Parathyroid adenoma (tissue), 2 donors: ENCODE results near the gene CCDC178.

Experiments
- H2AFZ ChIP-seq: fragments of 300-600 bp; sonication (generic); one replicate; pipeline ENCODE4 v1.7.0; 2017; ENCODE audit warnings: antibody characterized with exemption, mild to moderate bottlenecking
- H3K27ac ChIP-seq: fragments of 300-600 bp; sonication (generic); one replicate; pipeline ENCODE4 v1.7.0; 2017
- H3K27me3 ChIP-seq: fragments of 300-600 bp; sonication (generic); one replicate; pipeline ENCODE4 v1.7.0; 2017; ENCODE audit warnings: low read length; ENCODE audit not compliant: control insufficient read depth, insufficient read depth
- H3K36me3 ChIP-seq: fragments of 300-600 bp; sonication (generic); one replicate; pipeline ENCODE4 v1.7.0; 2017; ENCODE audit warnings: low read length; ENCODE audit not compliant: control insufficient read depth, insufficient read depth
- H3K4me1 ChIP-seq: fragments of 300-600 bp; sonication (generic); one replicate; pipeline ENCODE4 v1.7.0; 2017; ENCODE audit warnings: control low read depth
- H3K4me2 ChIP-seq: fragments of 300-600 bp; sonication (generic); one replicate; pipeline ENCODE4 v1.7.0; 2017; ENCODE audit warnings: low read length
- H3K4me3 ChIP-seq: fragments of 300-600 bp; sonication (generic); one replicate; pipeline ENCODE4 v1.7.0; 2017; ENCODE audit warnings: low read depth, low read length
- H3K79me2 ChIP-seq: fragments of 300-600 bp; sonication (generic); one replicate; pipeline ENCODE4 v1.7.0; 2017; ENCODE audit warnings: control low read depth
- H3K9ac ChIP-seq: fragments of 300-600 bp; sonication (generic); one replicate; pipeline ENCODE4 v1.7.0; 2017; ENCODE audit warnings: mild to moderate bottlenecking
- H3K9me3 ChIP-seq: fragments of 300-600 bp; sonication (generic); one replicate; pipeline ENCODE4 v1.7.0; 2017; ENCODE audit warnings: low read length; ENCODE audit not compliant: control insufficient read depth
- CTCF ChIP-seq: fragments of 300-600 bp; sonication (generic); IDR thresholded peaks from one replicate; pipeline ENCODE4 v1.7.0; 2017; ENCODE audit warnings: antibody characterized with exemption, mild to moderate bottlenecking
- donor health status: primary hyperparathyroidism.

Gene CCDC178

GRCh38 chr18:32888306-32888705 is 552.2 kb downstream of the CCDC178 start:
- no peaks in the 10 kb centered on the region for H3K36me3 ChIP-seq
- no peaks in the 10 kb centered on the region for H3K9me3 ChIP-seq
- H3K4me3 ChIP-seq, result no peak overlapping the region
- H3K9ac ChIP-seq, result no peak overlapping the region
- H3K4me1 ChIP-seq, result no peaks in the 10 kb centered on the region
- H3K4me2 ChIP-seq, result no peak overlapping the region
- H3K27ac ChIP-seq, result no peak overlapping the region
- no peaks in the 10 kb centered on the region for H3K27me3 ChIP-seq
- no peak overlapping the region for H2AFZ ChIP-seq
- H3K79me2 ChIP-seq, result no peaks in the 10 kb centered on the region
- no peak for TF ChIP-seq CTCF
